ENCODE data around the gene HSFX3. TPM values are rescaled to one million over a fixed set of nuclear protein-coding genes. Genes with fewer than 3 reads are reported as not detected.

HSFX3 gene
- total RNA-seq, 2 experiments from 2014 or later = not detected

- no peak for ATAC-seq (ENCODE audit: poor library complexity)
- Mint-ChIP-seq H3K9me3 (no peaks in the 10 kb centered on the region), H3K4me3 (no peak overlapping the region), H3K36me3 (ENCODE audit: low read depth) (no peaks in the 10 kb centered on the region), H3K27me3 (no peaks in the 10 kb centered on the region), H3K4me1 (ENCODE audit: low read depth) (peaks cover 15% of the 10 kb centered on the region), H3K27ac (no peak overlapping the region)
- intact Hi-C loops (cut with DNase I, micrococcal nuclease) = no loop called here
- no peaks in the 10 kb centered on the region for H3K9me3 ChIP-seq (ENCODE audit: control insufficient read depth in 1 of 2, insufficient read depth in 1 of 2, low read length in 2 of 2)
- no peaks in the 10 kb centered on the region for H3K36me3 ChIP-seq (ENCODE audit: insufficient read depth, low read length)
- H3K27ac ChIP-seq (ENCODE audit: low read depth in 1 of 2, low read length in 2 of 2) = no peak overlapping the region
- ChIA-PET POLR2A (no interaction called here), CTCF (interaction anchor here (0.6 kb wide), 1 partner anchor 10 kb away, joined by 3 read pairs; no protein-coding TSS in a partner anchor)
- H3K27me3 ChIP-seq (ENCODE audit: control insufficient read depth in 1 of 2, insufficient read depth in 2 of 2, low read length in 2 of 2) = no peaks in the 10 kb centered on the region
- DNase-seq = no peak
- TF ChIP-seq CTCF (IDR thresholded peaks at IDR 0.05) = no peak
- no peak overlapping the region for H3K4me3 ChIP-seq (ENCODE audit: low read length)
- H3K4me1 ChIP-seq (ENCODE audit: insufficient read depth, low read length) = peaks cover 20% of the 10 kb centered on the region
Measured at GRCh38 chrX:149515954-149516602, 33.6 kb downstream of the HSFX3 start.

- H3K27ac Mint-ChIP-seq = no peak overlapping the region
- TF ChIP-seq CTCF (IDR thresholded peaks at IDR 0.05) = no peak
- H3K4me3 Mint-ChIP-seq = no peak overlapping the region
- POLR2A ChIA-PET = interaction anchor here (0.7 to 3.1 kb wide), 2 partner anchors 9 to 26 kb away, joined by 4 to 18 read pairs; partner anchors contain the start of genes EOLA1 and IDS
- H3K4me1 Mint-ChIP-seq (ENCODE audit: low read depth) = peaks cover 4% of the 10 kb centered on the region
- Histone ChIP-seq H3K4me3 (ENCODE audit: low read length) (no peak overlapping the region), H3K36me3 (ENCODE audit: insufficient read depth, low read length) (no peaks in the 10 kb centered on the region), H3K27ac (ENCODE audit: low read depth in 1 of 2, low read length in 2 of 2) (no peak overlapping the region), H3K9me3 (ENCODE audit: control insufficient read depth in 1 of 2, insufficient read depth in 1 of 2, low read length in 2 of 2) (no peaks in the 10 kb centered on the region), H3K4me1 (ENCODE audit: insufficient read depth, low read length) (peaks cover 20% of the 10 kb centered on the region), H3K27me3 (ENCODE audit: control insufficient read depth in 1 of 2, insufficient read depth in 2 of 2, low read length in 2 of 2) (no peaks in the 10 kb centered on the region)
- ATAC-seq (ENCODE audit: poor library complexity) = peak; percentile 24
- no peaks in the 10 kb centered on the region for H3K9me3 Mint-ChIP-seq
- peaks cover 4% of the 10 kb centered on the region for H3K27me3 Mint-ChIP-seq
- no peaks in the 10 kb centered on the region for H3K36me3 Mint-ChIP-seq (ENCODE audit: low read depth)
- intact Hi-C loops (cut with DNase I, micrococcal nuclease) = no loop called here
- peak in 1 of 14 experiments; percentile 50 for DNase-seq
- CTCF ChIA-PET = interaction anchor here (2.8 kb wide), 1 partner anchor 27 kb away, joined by 22 read pairs; the partner anchor contains the start of gene EOLA1
Measured at GRCh38 chrX:149513825-149514428, 35.8 kb downstream of the HSFX3 start.

GRCh38 chrX:149512225-149512885 lies 37.4 kb downstream of the HSFX3 start:
- Mint-ChIP-seq H3K4me1 (ENCODE audit: low read depth) (peaks cover 4% of the 10 kb centered on the region), H3K27ac (no peak overlapping the region)
- POLR2A ChIA-PET = interaction anchor here (0.9 to 3.1 kb wide), 4 partner anchors 9 to 427 kb away, joined by 3 to 18 read pairs (median 4); partner anchors contain the start of gene EOLA1

More at GRCh38 chrX:149512225-149512885, 37.4 kb downstream of the HSFX3 start:
- no peak overlapping the region for H3K27ac ChIP-seq (ENCODE audit: low read depth in 1 of 2, low read length in 2 of 2)
- Mint-ChIP-seq H3K36me3 (ENCODE audit: low read depth) (no peaks in the 10 kb centered on the region), H3K9me3 (no peaks in the 10 kb centered on the region), H3K27me3 (peaks cover 4% of the 10 kb centered on the region), H3K4me3 (no peak overlapping the region)
- intact Hi-C loops (cut with DNase I, micrococcal nuclease) = no loop called here
- no peaks in the 10 kb centered on the region for H3K27me3 ChIP-seq (ENCODE audit: control insufficient read depth in 1 of 2, insufficient read depth in 2 of 2, low read length in 2 of 2)
- peak; percentile 92 for ATAC-seq (ENCODE audit: poor library complexity)
- H3K4me1 ChIP-seq (ENCODE audit: insufficient read depth, low read length) = peaks cover 20% of the 10 kb centered on the region
- no peaks in the 10 kb centered on the region for H3K9me3 ChIP-seq (ENCODE audit: control insufficient read depth in 1 of 2, insufficient read depth in 1 of 2, low read length in 2 of 2)
- TF ChIP-seq CTCF (IDR thresholded peaks at IDR 0.05) = peak; percentile 49
- no peaks in the 10 kb centered on the region for H3K36me3 ChIP-seq (ENCODE audit: insufficient read depth, low read length)
- no peak overlapping the region for H3K4me3 ChIP-seq (ENCODE audit: low read length)
- DNase-seq = peak; percentile 35 to 79 (median 52)
- CTCF ChIA-PET = interaction anchor here (0.8 to 2.8 kb wide), 11 partner anchors 10 to 100 kb away, joined by 3 to 22 read pairs (median 3); partner anchors contain the start of gene EOLA1
